Activated naive CD4-positive, alpha-beta T cell treated with anti-CD3 and anti-CD28 coated beads, Interleukin-2, amount 50 U/mL, for 24 hours (primary cell): Measurements from ENCODE around the gene PRM3.

Experiments used
- H3K27ac Mint-ChIP-seq: one replicate; pipeline ENCODE4 v1.8.0; 2021; ENCODE audit warnings: mild to moderate bottlenecking, mixed read lengths
- H3K27me3 Mint-ChIP-seq: one replicate; pipeline ENCODE4 v1.8.0; 2021; ENCODE audit warnings: mixed read lengths
- H3K36me3 Mint-ChIP-seq: one replicate; pipeline ENCODE4 v1.8.0; 2021; ENCODE audit warnings: mixed read lengths
- H3K4me1 Mint-ChIP-seq: one replicate; pipeline ENCODE4 v1.8.0; 2021; ENCODE audit warnings: mixed read lengths
- H3K4me3 Mint-ChIP-seq: one replicate; pipeline ENCODE4 v1.8.0; 2021; ENCODE audit warnings: mild to moderate bottlenecking, mixed read lengths
- H3K9me3 Mint-ChIP-seq: one replicate; pipeline ENCODE4 v1.8.0; 2021; ENCODE audit warnings: mixed read lengths

PRM3 gene

DNA sequence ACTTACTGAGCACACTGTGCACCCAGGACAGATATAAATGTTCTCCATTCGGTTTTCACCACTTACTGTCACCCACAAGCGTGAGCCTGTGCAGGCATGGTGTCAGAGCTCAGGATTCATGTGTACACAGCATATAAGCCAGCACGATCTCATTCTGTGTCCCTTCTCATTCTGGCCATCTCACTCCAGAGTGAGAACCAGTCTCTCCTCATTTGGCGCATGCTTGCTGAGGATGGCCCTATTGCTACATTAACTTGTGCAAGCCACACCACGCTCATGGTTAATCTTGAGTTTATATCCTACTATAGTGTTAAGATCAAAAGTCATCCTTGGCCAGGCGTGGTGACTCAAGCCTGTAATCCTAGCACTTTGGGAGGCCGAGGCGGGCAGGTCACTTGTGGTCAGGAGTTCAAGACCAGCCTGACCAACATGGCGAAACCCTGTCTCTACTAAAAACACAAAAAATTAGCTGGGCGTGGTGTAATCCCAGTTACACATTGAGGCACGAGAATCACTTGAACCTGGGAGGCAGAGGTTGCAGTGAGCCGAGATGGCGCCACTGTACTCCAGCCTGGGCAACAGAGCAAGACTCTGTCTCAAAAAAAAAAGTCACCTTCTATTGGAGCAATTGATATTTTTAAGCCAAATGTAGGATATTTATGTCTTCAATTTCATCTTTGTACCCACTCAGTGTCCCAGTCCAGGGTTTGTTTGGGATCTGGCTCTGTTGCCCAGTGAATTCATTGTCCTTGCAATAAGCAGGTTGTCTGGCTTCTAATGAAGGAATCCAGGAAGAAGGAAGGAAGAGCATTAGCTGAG is 38.3 kb downstream of the PRM3 start:
- Mint-ChIP-seq H3K27me3 (no peaks in the 10 kb centered on the region), H3K9me3 (no peaks in the 10 kb centered on the region), H3K4me1 (peaks cover 50% of the 10 kb centered on the region), H3K4me3 (no peak overlapping the region), H3K36me3 (no peaks in the 10 kb centered on the region), H3K27ac (peak overlapping the region; percentile 84)

DNA sequence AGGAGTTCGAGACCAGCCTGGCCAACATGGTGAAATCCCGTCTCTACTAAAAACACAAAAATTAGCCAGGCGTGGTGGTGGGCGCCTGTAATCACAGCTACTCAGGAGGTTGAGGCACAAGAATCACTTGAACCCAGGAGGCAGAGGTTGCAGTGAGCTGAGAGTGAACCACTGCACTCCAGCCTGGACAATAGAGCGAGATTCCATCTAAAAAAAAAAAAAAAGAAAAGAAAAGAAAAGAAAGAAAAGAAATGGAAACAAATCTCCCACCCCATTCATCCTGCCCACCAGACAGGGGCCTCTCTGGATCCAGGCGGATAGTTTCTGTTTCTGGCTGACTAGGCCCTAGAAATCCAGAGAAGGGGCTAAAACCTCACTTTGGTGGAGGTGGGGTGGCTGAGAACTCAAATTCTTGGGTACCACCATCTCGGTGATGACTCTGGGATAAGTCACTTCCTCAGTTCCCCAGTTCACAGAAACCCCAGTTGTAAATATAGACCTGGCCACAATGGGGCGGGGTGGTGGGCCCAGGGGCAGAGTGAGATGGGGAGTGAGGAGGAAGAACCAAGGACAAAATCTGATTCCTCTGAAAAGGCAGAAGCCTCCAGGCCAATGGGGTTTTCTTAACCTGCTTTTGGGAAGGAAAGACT is 39.6 kb downstream of the PRM3 start:
- Mint-ChIP-seq H3K4me3 (peak overlapping the region; percentile 74), H3K4me1 (peaks cover 62% of the 10 kb centered on the region), H3K36me3 (no peaks in the 10 kb centered on the region), H3K9me3 (no peaks in the 10 kb centered on the region), H3K27ac (peak overlapping the region; percentile 98), H3K27me3 (no peaks in the 10 kb centered on the region)

GRCh38 chr16:11232852-11233726 is 40.3 kb downstream of the PRM3 start:
- H3K4me1 Mint-ChIP-seq, result peaks cover 70% of the 10 kb centered on the region
- no peaks in the 10 kb centered on the region for H3K27me3 Mint-ChIP-seq
- peak overlapping the region; percentile 98 for H3K27ac Mint-ChIP-seq
- peak overlapping the region; percentile 74 for H3K4me3 Mint-ChIP-seq
- no peaks in the 10 kb centered on the region for H3K36me3 Mint-ChIP-seq
- H3K9me3 Mint-ChIP-seq, result no peaks in the 10 kb centered on the region

DNA sequence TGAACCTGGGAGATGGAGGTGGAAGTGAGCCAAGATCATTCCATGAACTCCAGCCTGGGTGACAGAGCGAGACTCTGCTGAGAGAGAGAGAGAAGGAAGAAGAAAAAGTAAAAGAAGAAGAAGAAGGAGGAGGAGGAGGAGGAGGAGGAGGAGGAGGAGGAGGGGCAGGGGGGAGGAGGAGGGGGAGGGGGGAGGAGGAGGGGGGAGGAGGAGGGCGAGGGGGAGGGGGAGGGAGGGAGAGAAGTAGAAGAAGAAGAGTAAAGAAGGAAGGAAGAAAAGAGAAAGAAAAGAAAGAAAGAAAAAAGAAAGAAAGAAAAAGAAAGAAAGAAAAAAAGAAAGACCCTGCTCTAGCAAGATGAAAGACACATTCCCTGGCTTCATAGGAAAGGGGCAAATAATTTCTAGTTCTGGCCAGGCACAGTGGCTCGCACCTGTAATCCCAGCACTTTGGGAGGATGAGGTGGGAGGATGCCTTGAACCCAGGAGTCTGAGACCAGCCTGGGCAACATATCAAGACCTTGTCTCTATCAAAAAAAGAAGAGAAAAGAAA is 41.1 kb downstream of the PRM3 start:
- Mint-ChIP-seq H3K36me3 (no peaks in the 10 kb centered on the region), H3K27ac (peak overlapping the region; percentile 98), H3K4me3 (peak overlapping the region; percentile 74), H3K9me3 (no peaks in the 10 kb centered on the region), H3K27me3 (no peaks in the 10 kb centered on the region), H3K4me1 (peaks cover 75% of the 10 kb centered on the region)

DNA sequence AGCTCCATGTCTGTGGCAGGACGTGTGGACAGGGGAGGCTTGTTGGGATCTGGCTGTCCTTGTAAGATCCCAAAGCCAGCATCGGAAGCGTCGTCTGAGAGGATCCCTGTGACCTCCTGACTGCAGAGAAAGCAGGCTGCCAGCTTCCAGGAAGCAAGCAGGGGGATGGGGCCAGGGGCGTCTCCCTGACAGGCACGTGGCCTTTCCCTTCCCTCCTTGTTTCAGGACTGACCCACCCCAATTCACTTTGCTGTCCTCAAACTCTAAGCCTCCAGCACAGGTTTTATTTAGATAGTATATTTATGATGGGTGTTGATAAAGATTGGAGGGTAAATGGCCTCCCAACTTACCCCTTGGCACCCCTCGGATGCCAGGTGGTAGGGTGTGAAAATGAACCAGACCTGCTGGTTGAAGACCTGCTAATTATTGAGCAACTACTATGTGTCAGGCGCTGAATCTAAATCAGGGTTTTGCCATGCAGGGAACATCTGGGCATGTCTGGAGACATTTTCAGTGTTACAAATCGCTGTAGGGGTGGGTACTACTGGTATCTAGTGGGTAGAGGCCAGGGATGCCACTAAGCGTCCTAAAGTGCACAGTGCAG is 42.0 kb downstream of the PRM3 start:
- Mint-ChIP-seq H3K27me3 (no peaks in the 10 kb centered on the region), H3K4me1 (peaks cover 71% of the 10 kb centered on the region), H3K9me3 (no peaks in the 10 kb centered on the region), H3K36me3 (no peaks in the 10 kb centered on the region), H3K4me3 (no peak overlapping the region), H3K27ac (peak overlapping the region; percentile 98)

GRCh38 chr16:11229906-11230305 is 43.5 kb downstream of the PRM3 start:
- H3K27me3 Mint-ChIP-seq, result no peaks in the 10 kb centered on the region
- H3K4me1 Mint-ChIP-seq, result peaks cover 78% of the 10 kb centered on the region
- H3K36me3 Mint-ChIP-seq, result no peaks in the 10 kb centered on the region

DNA sequence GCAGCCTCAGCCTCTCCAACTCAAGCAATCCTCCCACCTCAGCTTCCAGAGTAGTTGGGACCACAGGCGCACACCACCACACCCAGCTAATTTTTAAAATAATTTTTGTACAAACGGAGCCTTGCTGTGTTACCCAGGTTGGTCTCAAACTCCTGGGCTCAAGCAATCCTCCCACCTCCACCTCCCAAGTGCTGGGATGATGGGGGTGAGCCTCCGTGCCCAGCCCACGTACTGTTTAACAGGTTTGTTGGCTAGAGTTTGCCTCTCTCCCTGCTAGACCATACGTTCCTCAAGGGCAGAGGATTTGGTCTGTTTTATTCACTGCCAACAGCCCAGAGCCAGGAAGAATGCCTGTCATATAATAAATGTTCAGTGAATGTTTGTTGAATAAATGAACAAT is 44.0 kb downstream of the PRM3 start:
- Mint-ChIP-seq H3K4me3 (no peak overlapping the region), H3K36me3 (no peaks in the 10 kb centered on the region), H3K4me1 (peaks cover 79% of the 10 kb centered on the region), H3K27ac (peak overlapping the region; percentile 88), H3K27me3 (no peaks in the 10 kb centered on the region), H3K9me3 (no peaks in the 10 kb centered on the region)

More at GRCh38 chr16:11229906-11230305, 43.5 kb downstream of the PRM3 start:
- Mint-ChIP-seq H3K27ac (peak overlapping the region; percentile 88), H3K4me3 (no peak overlapping the region), H3K9me3 (no peaks in the 10 kb centered on the region)

GRCh38 chr16:11225677-11226549 is 47.5 kb downstream of the PRM3 start:
- Mint-ChIP-seq H3K4me1 (peaks cover 64% of the 10 kb centered on the region), H3K36me3 (no peaks in the 10 kb centered on the region), H3K27ac (peak overlapping the region; percentile 99), H3K27me3 (no peaks in the 10 kb centered on the region), H3K9me3 (no peaks in the 10 kb centered on the region), H3K4me3 (peak overlapping the region; percentile 83)

DNA sequence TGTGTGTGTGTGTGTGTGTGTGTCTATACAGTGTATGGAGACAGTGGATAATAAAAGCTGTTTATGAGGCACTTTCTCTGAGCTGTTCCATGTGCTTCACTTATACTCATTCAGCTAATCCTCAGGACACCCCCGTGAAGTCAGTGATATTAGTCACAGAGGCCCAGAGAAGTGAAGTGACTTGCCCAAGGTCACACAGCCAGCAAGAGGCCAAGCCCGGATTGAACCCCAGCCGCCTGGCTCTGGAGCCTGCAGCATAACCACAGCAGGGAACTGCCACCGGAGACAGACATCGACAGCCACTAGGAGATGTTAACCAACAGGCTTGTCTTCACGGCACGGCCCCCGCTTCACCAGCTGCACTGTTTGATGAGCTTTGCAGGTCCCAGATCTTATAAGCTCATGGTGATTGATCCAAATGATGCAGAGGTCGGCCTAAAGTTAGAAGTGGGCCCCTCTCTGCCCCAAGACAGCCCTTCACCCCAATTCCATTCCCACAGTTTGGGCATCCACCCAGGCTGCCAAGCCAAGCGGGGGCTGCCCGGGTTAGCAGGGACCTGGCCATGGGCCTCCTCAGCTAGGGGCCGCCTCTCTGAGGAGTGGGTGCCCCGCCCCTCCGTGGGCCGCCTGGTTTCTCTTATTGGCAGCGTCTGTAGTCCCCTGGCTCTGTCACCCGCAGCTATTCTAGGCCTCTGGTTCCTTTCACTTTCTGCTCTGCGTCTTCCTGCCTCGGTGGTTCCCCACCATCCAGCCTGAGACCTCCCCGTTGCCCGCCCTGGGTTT is 48.3 kb downstream of the PRM3 start:
- H3K27me3 Mint-ChIP-seq, result no peaks in the 10 kb centered on the region
- H3K4me3 Mint-ChIP-seq, result peak overlapping the region; percentile 83
- H3K9me3 Mint-ChIP-seq, result no peaks in the 10 kb centered on the region
- H3K27ac Mint-ChIP-seq, result peak overlapping the region; percentile 99
- H3K36me3 Mint-ChIP-seq, result no peaks in the 10 kb centered on the region
- peaks cover 60% of the 10 kb centered on the region for H3K4me1 Mint-ChIP-seq

- H3K9me3 Mint-ChIP-seq, result no peaks in the 10 kb centered on the region
- no peaks in the 10 kb centered on the region for H3K27me3 Mint-ChIP-seq
- peaks cover 52% of the 10 kb centered on the region for H3K4me1 Mint-ChIP-seq
These were observed 49.1 kb downstream of the PRM3 start for GRCh38 chr16:11224096-11224893.

More at GRCh38 chr16:11224096-11224893, 49.1 kb downstream of the PRM3 start:
- H3K4me3 Mint-ChIP-seq, result peak overlapping the region; percentile 83
- peak overlapping the region; percentile 99 for H3K27ac Mint-ChIP-seq
- no peaks in the 10 kb centered on the region for H3K36me3 Mint-ChIP-seq
